ENCODE data around the gene POLR3H.

DNA sequence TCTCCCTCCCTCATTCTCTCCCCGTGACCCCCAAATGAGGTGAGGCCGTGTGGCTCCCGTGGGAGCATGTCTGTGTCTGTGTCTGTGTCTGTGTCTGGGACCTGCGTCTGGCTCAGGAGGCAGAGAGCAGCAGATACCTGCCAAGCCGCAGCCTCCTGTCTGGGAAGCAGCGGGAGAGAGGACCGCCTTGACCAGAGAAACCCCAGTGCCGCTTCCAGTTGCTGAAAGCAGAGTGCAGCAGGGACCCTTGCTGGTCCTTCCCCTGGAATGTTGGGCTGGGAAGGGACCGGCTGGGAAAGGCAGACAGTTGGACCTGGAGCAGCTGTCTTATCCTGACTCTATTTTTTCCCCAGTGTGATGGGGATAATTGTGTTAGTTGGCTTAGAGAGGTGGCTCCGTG, 17.1 kb upstream of the POLR3H start:
- TF ChIP-seq, protein P1, sequence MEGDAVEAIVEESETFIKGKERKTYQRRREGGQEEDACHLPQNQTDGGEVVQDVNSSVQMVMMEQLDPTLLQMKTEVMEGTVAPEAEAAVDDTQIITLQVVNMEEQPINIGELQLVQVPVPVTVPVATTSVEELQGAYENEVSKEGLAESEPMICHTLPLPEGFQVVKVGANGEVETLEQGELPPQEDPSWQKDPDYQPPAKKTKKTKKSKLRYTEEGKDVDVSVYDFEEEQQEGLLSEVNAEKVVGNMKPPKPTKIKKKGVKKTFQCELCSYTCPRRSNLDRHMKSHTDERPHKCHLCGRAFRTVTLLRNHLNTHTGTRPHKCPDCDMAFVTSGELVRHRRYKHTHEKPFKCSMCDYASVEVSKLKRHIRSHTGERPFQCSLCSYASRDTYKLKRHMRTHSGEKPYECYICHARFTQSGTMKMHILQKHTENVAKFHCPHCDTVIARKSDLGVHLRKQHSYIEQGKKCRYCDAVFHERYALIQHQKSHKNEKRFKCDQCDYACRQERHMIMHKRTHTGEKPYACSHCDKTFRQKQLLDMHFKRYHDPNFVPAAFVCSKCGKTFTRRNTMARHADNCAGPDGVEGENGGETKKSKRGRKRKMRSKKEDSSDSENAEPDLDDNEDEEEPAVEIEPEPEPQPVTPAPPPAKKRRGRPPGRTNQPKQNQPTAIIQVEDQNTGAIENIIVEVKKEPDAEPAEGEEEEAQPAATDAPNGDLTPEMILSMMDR (IDR thresholded peaks at IDR 0.05; ENCODE audit: insufficient read depth, low read length) = no peak
- TF ChIP-seq, protein P2, sequence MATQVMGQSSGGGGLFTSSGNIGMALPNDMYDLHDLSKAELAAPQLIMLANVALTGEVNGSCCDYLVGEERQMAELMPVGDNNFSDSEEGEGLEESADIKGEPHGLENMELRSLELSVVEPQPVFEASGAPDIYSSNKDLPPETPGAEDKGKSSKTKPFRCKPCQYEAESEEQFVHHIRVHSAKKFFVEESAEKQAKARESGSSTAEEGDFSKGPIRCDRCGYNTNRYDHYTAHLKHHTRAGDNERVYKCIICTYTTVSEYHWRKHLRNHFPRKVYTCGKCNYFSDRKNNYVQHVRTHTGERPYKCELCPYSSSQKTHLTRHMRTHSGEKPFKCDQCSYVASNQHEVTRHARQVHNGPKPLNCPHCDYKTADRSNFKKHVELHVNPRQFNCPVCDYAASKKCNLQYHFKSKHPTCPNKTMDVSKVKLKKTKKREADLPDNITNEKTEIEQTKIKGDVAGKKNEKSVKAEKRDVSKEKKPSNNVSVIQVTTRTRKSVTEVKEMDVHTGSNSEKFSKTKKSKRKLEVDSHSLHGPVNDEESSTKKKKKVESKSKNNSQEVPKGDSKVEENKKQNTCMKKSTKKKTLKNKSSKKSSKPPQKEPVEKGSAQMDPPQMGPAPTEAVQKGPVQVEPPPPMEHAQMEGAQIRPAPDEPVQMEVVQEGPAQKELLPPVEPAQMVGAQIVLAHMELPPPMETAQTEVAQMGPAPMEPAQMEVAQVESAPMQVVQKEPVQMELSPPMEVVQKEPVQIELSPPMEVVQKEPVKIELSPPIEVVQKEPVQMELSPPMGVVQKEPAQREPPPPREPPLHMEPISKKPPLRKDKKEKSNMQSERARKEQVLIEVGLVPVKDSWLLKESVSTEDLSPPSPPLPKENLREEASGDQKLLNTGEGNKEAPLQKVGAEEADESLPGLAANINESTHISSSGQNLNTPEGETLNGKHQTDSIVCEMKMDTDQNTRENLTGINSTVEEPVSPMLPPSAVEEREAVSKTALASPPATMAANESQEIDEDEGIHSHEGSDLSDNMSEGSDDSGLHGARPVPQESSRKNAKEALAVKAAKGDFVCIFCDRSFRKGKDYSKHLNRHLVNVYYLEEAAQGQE (IDR thresholded peaks at IDR 0.05; ENCODE audit: insufficient replicate concordance, low read depth) = no peak
- no peak for TF ChIP-seq POLR2AphosphoS5 (IDR thresholded peaks at IDR 0.05; ENCODE audit: low read depth)
- TF ChIP-seq GABPA (IDR thresholded peaks at IDR 0.05; ENCODE audit: low read depth) = no peak
